Hematopoietic multipotent progenitor cell (in vitro differentiated cells): ENCODE measurements around the gene MYMK. TPM values are rescaled to one million over a fixed set of nuclear protein-coding genes. Genes with fewer than 3 reads are reported as not detected.
"Not testable (repeated sequence)": the region's sequence is repeated elsewhere in the genome, so short reads cannot be mapped to it uniquely, and the experiment has no call there.

Experiments
- DNase-seq, 3 donors: peaks; one replicate each; pipeline ENCODE4 v3.0.0-alpha.2; 2011 to 2015; ENCODE audit warnings: low read depth in 2 of 3, low spot score in 2 of 3
- total RNA-seq: library from RNA; depleted of rRNA; stranded (reverse); fragments of >200 nt; gene quantifications from one replicate; pipeline ENCODE4 v1.2.3, GENCODE V29; 2012

The MYMK gene
- not detected for total RNA-seq

- no peak for DNase-seq
Observed at GRCh38 chr9:133524679-133525228, at the start of gene MYMK. Gene MYMK, minus strand, starts transcription at chr9:133524959. Its CDS starts 115 bp downstream, at chr9:133524844.

- DNase-seq: no peak
Observed at GRCh38 chr9:133573791-133574515, 49.2 kb upstream of the MYMK start.

- DNase-seq: no peak
Observed at GRCh38 chr9:133572821-133573361, 48.1 kb upstream of the MYMK start.

- no peak for DNase-seq
Observed at GRCh38 chr9:133571896-133572595, 47.3 kb upstream of the MYMK start.

- DNase-seq: no peak
Observed at GRCh38 chr9:133571391-133571890, 46.7 kb upstream of the MYMK start.

GRCh38 chr9:133570691-133571080 is 45.9 kb upstream of the MYMK start:
- DNase-seq: no peak

- no peak for DNase-seq
Observed at GRCh38 chr9:133569891-133570690, 45.3 kb upstream of the MYMK start.

- no peak for DNase-seq
Observed at GRCh38 chr9:133569121-133569785, 44.5 kb upstream of the MYMK start.

GRCh38 chr9:133568186-133568585 is 43.4 kb upstream of the MYMK start:
- no peak for DNase-seq

GRCh38 chr9:133566817-133567216 is 42.1 kb upstream of the MYMK start:
- no peak for DNase-seq

GRCh38 chr9:133566382-133566781 is 41.6 kb upstream of the MYMK start:
- DNase-seq: no peak

- DNase-seq: no peak
Observed at GRCh38 chr9:133564451-133565116, 39.8 kb upstream of the MYMK start.

- not testable (repeated sequence) for DNase-seq
Observed at GRCh38 chr9:133563814-133564213, 39.1 kb upstream of the MYMK start.

- DNase-seq: no peak
Observed at GRCh38 chr9:133563291-133563796, 38.6 kb upstream of the MYMK start.

- DNase-seq: no peak
Observed at GRCh38 chr9:133562611-133563290, 38.0 kb upstream of the MYMK start.

- DNase-seq: no peak
Observed at GRCh38 chr9:133561976-133562554, 37.3 kb upstream of the MYMK start.

GRCh38 chr9:133560944-133561343 is 36.2 kb upstream of the MYMK start:
- DNase-seq: no peak

- DNase-seq: no peak
Observed at GRCh38 chr9:133560311-133560710, 35.6 kb upstream of the MYMK start.
